Superior temporal gyrus (tissue), 1 donor: Measurements from ENCODE around the gene SNAPC2.

ENCODE experiments used
- DNase-seq: peaks from one replicate; pipeline ENCODE4 v3.0.0-alpha.2; 2016; ENCODE audit errors: extremely low spot score

Gene SNAPC2

GRCh38 chr19:7968796-7969554, 48.8 kb downstream of the SNAPC2 start:
- DNase-seq, result no peak

GRCh38 chr19:7969555-7969939, 49.4 kb downstream of the SNAPC2 start:
- DNase-seq, result no peak

- peak; percentile 56 for DNase-seq
These were observed 50.7 kb downstream of the SNAPC2 start for GRCh38 chr19:7970716-7971448.

GRCh38 chr19:7971553-7972520, 51.7 kb downstream of the SNAPC2 start:
- no peak for DNase-seq
